NT2/D1 (cell line): ENCODE data around the gene MAP2K5.
"Not testable (repeated sequence)": the region's sequence is repeated elsewhere in the genome, so short reads cannot be mapped to it uniquely, and the experiment has no call there.

Source experiments
- DNase-seq: peaks from one replicate; pipeline ENCODE4 v3.0.0-alpha.2; 2011; ENCODE audit warnings: low read depth, low spot score
- H3K27me3 ChIP-seq: 2 replicates; pipeline ENCODE4 v1.6.0; 2011; ENCODE audit warnings: mild to moderate bottlenecking; ENCODE audit not compliant: insufficient read length, insufficient read depth
- H3K36me3 ChIP-seq: 2 replicates; pipeline ENCODE4 v1.6.1; 2011; ENCODE audit warnings: mild to moderate bottlenecking, low read length, mixed read lengths; ENCODE audit not compliant: insufficient read depth, insufficient read length
- H3K4me1 ChIP-seq: 2 replicates; pipeline ENCODE4 v1.5.1; 2011; ENCODE audit not compliant: insufficient read depth, insufficient read length
- H3K4me3 ChIP-seq: 2 replicates; pipeline ENCODE4 v1.5.1; 2011; ENCODE audit warnings: low read depth; ENCODE audit not compliant: insufficient read length
- H3K9ac ChIP-seq: 2 replicates; pipeline ENCODE4 v1.6.0; 2011; ENCODE audit warnings: low read depth; ENCODE audit not compliant: insufficient read length
- H3K9me3 ChIP-seq: 2 replicates; pipeline ENCODE4 v1.5.1; 2011; ENCODE audit warnings: mild to moderate bottlenecking, low read length; ENCODE audit not compliant: insufficient read depth
- SUZ12 ChIP-seq: IDR thresholded peaks from 2 replicates; pipeline ENCODE4 v1.6.1; 2011; ENCODE audit not compliant: insufficient read length, insufficient read depth; ENCODE audit errors: extremely low read depth
- YY1 ChIP-seq: IDR thresholded peaks from 2 replicates; pipeline ENCODE4 v1.6.1; 2011; ENCODE audit not compliant: insufficient read length, insufficient read depth
- ZNF274 ChIP-seq: IDR thresholded peaks from 2 replicates; pipeline ENCODE4 v1.6.1; 2011; ENCODE audit warnings: mild to moderate bottlenecking, low read depth, low read length

MAP2K5 gene

DNA sequence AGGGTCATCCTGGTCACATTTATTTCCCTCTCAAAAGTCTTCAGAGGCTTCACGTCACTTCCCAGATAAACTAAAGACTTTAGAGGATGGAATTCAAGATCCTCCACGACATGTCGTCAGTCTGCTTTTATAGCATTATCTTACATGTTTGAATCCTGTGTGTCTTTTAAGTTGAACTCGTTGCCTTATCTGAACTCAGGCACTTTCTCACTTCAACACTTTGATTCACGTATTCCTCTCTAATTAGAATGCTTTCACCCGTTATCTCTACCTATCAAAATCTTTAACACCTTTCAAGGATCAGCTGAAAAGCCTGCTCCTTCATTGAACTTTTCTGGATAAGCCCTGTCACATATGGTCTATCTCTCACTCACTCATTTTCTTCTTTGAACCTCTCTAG lies 97.1 kb downstream of the MAP2K5 start:
- Histone ChIP-seq H3K27me3 (no peaks in the 10 kb centered on the region), H3K9ac (no peak overlapping the region), H3K4me1 (no peaks in the 10 kb centered on the region), H3K36me3 (no peaks in the 10 kb centered on the region), H3K4me3 (no peak overlapping the region), H3K9me3 (no peaks in the 10 kb centered on the region)
- DNase-seq, result no peak
- TF ChIP-seq ZNF274 (no peak), SUZ12 (no peak), YY1 (no peak)

DNA sequence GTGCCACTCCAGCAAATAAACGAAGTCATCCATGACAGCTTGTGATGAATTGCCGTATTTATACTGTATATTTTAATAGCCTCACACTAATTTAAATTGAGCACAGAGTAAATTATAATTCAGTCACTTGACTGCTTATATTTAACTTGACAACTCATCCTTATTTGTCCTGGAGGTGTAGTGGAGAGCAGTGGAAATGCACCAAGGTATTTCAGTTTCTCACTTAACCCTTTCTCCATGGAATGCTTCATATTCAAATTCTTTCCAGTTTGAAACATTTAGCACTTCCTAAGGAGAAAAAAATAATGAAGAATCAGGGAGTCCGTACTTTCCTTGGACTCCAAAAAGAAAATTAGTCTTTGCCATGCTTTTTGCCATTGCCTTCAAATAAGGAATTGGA lies 99.0 kb downstream of the MAP2K5 start:
- no peak for DNase-seq
- H3K36me3 ChIP-seq, result no peaks in the 10 kb centered on the region
- H3K4me3 ChIP-seq, result no peak overlapping the region
- H3K4me1 ChIP-seq, result no peaks in the 10 kb centered on the region
- no peaks in the 10 kb centered on the region for H3K27me3 ChIP-seq
- TF ChIP-seq SUZ12 (no peak), YY1 (no peak), ZNF274 (no peak)
- H3K9ac ChIP-seq, result no peak overlapping the region
- H3K9me3 ChIP-seq, result no peaks in the 10 kb centered on the region

DNA sequence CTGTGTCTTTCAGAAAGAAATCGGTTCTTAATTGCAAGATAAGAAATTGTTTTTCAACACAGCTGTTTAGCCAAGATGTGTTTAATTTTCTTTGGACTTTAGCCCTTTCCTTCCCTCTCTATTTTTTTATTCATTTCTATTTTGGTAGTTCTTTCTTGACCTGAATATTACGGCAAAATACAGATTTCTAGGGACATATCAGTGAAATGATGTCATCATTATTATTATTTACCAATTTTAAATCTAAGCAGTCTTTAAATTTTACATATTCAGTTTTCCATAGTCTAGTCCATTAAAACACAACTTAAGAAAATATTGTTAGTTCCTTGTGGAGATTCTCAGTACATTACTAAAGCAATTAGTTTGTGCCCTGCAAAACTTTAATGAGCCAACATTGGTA lies 104.3 kb downstream of the MAP2K5 start:
- no peaks in the 10 kb centered on the region for H3K4me1 ChIP-seq
- no peaks in the 10 kb centered on the region for H3K9me3 ChIP-seq
- TF ChIP-seq ZNF274, result no peak
- no peak for TF ChIP-seq SUZ12
- TF ChIP-seq YY1, result no peak
- H3K4me3 ChIP-seq, result no peak overlapping the region
- H3K27me3 ChIP-seq, result no peaks in the 10 kb centered on the region
- no peak for DNase-seq
- no peaks in the 10 kb centered on the region for H3K36me3 ChIP-seq
- H3K9ac ChIP-seq, result no peak overlapping the region

DNA sequence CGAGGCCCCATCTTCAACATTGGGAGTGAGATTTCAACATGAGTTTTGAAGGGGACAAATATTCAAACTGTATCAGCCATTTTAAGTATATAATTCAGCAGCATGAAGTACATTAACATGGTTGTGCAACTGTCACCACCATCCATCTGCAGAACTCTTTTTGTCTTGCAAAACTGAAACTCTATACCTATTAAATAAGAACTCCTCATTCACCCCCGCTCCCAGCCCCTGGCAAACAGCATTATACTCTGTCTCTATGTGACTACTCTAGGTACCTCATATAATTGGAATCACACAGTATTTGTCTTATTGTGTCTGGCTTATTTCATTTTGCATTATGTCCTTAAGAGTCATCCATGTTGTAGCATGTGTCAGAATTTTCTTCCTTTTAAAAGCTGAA lies 110.1 kb downstream of the MAP2K5 start:
- no peak overlapping the region for H3K4me3 ChIP-seq
- H3K36me3 ChIP-seq, result no peaks in the 10 kb centered on the region
- H3K9ac ChIP-seq, result no peak overlapping the region
- no peak for DNase-seq
- peaks cover 10% of the 10 kb centered on the region for H3K9me3 ChIP-seq
- no peaks in the 10 kb centered on the region for H3K4me1 ChIP-seq
- no peaks in the 10 kb centered on the region for H3K27me3 ChIP-seq
- TF ChIP-seq SUZ12 (no peak), YY1 (no peak), ZNF274 (no peak)

DNA sequence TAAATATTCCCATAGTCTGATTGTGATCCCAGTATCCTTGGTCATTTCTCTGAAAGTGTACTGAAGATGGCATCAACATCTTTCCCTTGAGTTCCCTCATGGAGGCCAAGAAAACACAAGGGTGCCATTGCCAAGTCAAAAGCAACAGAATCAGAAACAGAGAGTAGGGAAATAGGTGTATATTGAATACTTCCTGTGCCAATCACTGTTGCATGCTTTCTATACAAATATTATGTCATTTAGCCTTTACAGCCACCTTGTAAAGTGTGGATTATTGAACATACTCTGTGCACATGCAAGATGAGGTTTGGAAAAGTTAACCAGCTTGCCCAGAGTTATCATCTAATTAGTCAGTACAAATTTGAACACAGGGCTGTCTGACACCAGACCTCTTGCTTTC lies 117.9 kb downstream of the MAP2K5 start:
- Histone ChIP-seq H3K4me1 (no peaks in the 10 kb centered on the region), H3K9me3 (no peaks in the 10 kb centered on the region), H3K36me3 (no peaks in the 10 kb centered on the region), H3K4me3 (no peak overlapping the region), H3K9ac (no peak overlapping the region), H3K27me3 (no peaks in the 10 kb centered on the region)
- DNase-seq, result no peak
- no peak for TF ChIP-seq ZNF274
- no peak for TF ChIP-seq SUZ12
- TF ChIP-seq YY1, result no peak

DNA sequence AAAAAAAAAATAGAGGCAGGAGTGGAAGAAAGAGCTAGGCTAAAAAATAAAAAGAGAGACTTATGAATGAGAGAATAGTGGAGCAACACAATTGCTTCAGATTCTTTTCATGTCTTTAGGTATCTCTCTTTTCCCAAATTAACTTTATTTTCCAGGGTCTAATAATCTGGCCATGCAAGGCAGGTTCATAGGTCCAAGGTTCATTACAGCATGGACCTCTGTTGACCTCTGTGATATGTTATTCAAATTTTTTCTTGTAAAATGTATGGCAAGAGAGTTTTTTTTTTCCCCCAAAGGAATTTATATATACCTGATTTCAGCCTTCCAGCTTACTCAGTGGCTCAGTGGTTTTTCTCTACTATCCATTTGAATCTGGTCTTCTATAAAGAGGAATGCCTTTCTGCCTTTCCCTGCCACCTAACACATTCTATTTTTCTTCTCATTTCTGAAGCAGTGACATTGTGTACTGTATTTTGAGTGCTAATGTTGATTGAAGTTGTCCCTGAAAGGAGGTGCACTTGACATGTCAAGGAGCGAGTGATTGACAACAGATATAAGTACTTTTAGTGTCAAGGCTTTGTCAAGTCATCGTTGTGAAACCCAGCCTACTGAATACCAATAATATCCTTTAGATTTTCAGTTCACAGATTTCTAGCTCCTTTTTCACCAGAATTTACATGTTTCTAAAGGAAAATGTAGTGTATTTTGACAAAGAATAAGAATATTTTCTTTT lies 118.5 kb downstream of the MAP2K5 start:
- H3K4me1 ChIP-seq, result no peaks in the 10 kb centered on the region
- H3K9ac ChIP-seq, result no peak overlapping the region
- no peaks in the 10 kb centered on the region for H3K9me3 ChIP-seq
- H3K27me3 ChIP-seq, result no peaks in the 10 kb centered on the region
- TF ChIP-seq ZNF274, result no peak
- no peak for TF ChIP-seq YY1
- no peak for TF ChIP-seq SUZ12
- H3K4me3 ChIP-seq, result no peak overlapping the region
- no peak for DNase-seq
- H3K36me3 ChIP-seq, result no peaks in the 10 kb centered on the region

DNA sequence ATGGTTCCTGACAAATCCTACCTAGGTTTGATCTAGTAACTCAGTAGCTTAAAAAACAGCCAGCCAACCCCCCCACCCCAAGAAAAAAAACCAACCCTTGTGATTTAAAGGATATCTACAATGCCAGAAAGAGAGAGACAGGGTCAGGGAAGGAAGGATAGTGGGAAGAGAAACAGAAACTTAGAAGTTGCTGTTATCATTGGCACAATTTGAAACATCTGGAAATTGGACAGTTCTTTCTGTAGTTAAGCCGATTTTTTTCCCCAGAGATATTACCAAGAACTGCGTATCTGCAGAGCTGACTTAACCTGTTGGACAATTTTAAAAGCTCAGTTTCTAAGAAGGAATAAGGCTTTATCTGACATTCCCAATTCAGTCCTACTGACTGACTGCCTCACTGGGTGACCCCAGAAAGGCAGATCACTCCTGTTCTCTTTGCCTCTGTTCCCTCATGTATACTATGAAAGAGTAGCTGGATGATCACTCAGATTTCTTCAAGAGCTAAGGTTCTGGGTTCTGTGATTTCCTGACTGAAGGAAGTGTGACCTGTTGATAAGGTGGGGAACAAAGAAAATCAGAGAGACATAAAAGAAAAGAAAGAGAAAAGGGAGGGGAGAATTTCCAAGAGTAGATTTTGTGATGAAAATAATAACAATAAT lies 128.3 kb downstream of the MAP2K5 start:
- no peaks in the 10 kb centered on the region for H3K4me1 ChIP-seq
- H3K36me3 ChIP-seq, result no peaks in the 10 kb centered on the region
- DNase-seq, result no peak
- TF ChIP-seq YY1 (no peak), SUZ12 (no peak), ZNF274 (no peak)
- no peak overlapping the region for H3K4me3 ChIP-seq
- H3K9me3 ChIP-seq, result no peaks in the 10 kb centered on the region
- H3K27me3 ChIP-seq, result no peaks in the 10 kb centered on the region
- no peak overlapping the region for H3K9ac ChIP-seq

DNA sequence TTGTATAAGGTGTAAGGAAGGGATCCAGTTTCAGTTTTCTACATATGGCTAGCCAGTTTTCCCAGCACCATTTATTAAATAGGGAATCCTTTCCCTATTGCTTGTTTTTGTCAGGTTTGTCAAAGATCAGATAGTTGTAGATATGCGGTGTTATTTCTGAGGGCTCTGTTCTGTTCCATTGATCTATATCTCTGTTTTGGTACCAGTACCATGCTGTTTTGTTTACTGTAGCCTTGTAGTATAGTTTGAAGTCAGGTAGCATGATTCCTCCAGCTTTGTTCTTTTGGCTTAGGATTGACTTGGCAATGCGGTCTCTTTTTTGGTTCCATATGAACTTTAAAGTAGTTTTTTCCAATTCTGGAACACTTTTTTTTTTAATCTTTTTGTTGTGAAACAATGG lies 130.3 kb downstream of the MAP2K5 start:
- not testable (repeated sequence) for H3K36me3 ChIP-seq, H3K9ac ChIP-seq, H3K27me3 ChIP-seq, H3K4me3 ChIP-seq, H3K4me1 ChIP-seq, DNase-seq, H3K9me3 ChIP-seq
